Epidermal melanocyte (primary cell): ENCODE data around the gene PTPRE.

Experiments used
- DNase-seq: peaks from one replicate; pipeline ENCODE4 v3.0.0; 2011; ENCODE audit warnings: low spot score; ENCODE audit not compliant: insufficient read length

Gene PTPRE

GRCh38 chr10:127998501-127999144 lies 91.7 kb downstream of the PTPRE start:
- DNase-seq: no peak

- DNase-seq: no peak
These were observed 92.6 kb downstream of the PTPRE start for GRCh38 chr10:127999297-128000129.

GRCh38 chr10:128000471-128001362 lies 93.8 kb downstream of the PTPRE start:
- no peak for DNase-seq

GRCh38 chr10:128001363-128001745 lies 94.5 kb downstream of the PTPRE start:
- DNase-seq: no peak

GRCh38 chr10:128001849-128002248 lies 94.9 kb downstream of the PTPRE start:
- no peak for DNase-seq

- DNase-seq: no peak
These were observed 96.6 kb downstream of the PTPRE start for GRCh38 chr10:128003521-128003920.

GRCh38 chr10:128005858-128006257 lies 99.0 kb downstream of the PTPRE start:
- no peak for DNase-seq

GRCh38 chr10:128007056-128007455 lies 100.2 kb downstream of the PTPRE start:
- DNase-seq: no peak

- no peak for DNase-seq
These were observed 101.1 kb downstream of the PTPRE start for GRCh38 chr10:128007971-128008370.

- DNase-seq: no peak
These were observed 101.8 kb downstream of the PTPRE start for GRCh38 chr10:128008521-128009250.

GRCh38 chr10:128009372-128010126 lies 102.6 kb downstream of the PTPRE start:
- no peak for DNase-seq

- DNase-seq: peak; percentile 79
These were observed 104.4 kb downstream of the PTPRE start for GRCh38 chr10:128011059-128011979.

- no peak for DNase-seq
These were observed 106.7 kb downstream of the PTPRE start for GRCh38 chr10:128013626-128014025.

- DNase-seq: no peak
These were observed 107.3 kb downstream of the PTPRE start for GRCh38 chr10:128014236-128014635.

- no peak for DNase-seq
These were observed 109.6 kb downstream of the PTPRE start for GRCh38 chr10:128016423-128017060.

GRCh38 chr10:128017822-128018221 lies 110.9 kb downstream of the PTPRE start:
- no peak for DNase-seq

- DNase-seq: no peak
These were observed 111.3 kb downstream of the PTPRE start for GRCh38 chr10:128018236-128018635.

- DNase-seq: no peak
These were observed 111.8 kb downstream of the PTPRE start for GRCh38 chr10:128018691-128019090.
